Stimulated activated CD4-positive, alpha-beta T cell treated with anti-CD3 and anti-CD28 coated beads, Interleukin-15, amount 100 ng/mL, for 24 hours (primary cell): Measurements from ENCODE around the gene SLC25A10.

Experiments
- DNase-seq: peaks from one replicate; pipeline ENCODE4 v3.0.0-alpha.2; 2020

Gene SLC25A10

GRCh38 chr17:81687770-81688541 is 24.1 kb upstream of the SLC25A10 start:
- DNase-seq, result no peak

GRCh38 chr17:81688616-81689015 is 23.5 kb upstream of the SLC25A10 start:
- no peak for DNase-seq

- DNase-seq, result no peak
Observed at GRCh38 chr17:81690066-81690465, 22.0 kb upstream of the SLC25A10 start.

GRCh38 chr17:81690549-81690948 is 21.5 kb upstream of the SLC25A10 start:
- DNase-seq, result no peak

- no peak for DNase-seq
Observed at GRCh38 chr17:81691196-81691595, 20.9 kb upstream of the SLC25A10 start.

- DNase-seq, result no peak
Observed at GRCh38 chr17:81691608-81692007, 20.5 kb upstream of the SLC25A10 start.

- no peak for DNase-seq
Observed at GRCh38 chr17:81693509-81694210, 18.4 kb upstream of the SLC25A10 start.

GRCh38 chr17:81694810-81695209 is 17.3 kb upstream of the SLC25A10 start:
- no peak for DNase-seq

GRCh38 chr17:81695211-81695610 is 16.9 kb upstream of the SLC25A10 start:
- no peak for DNase-seq

- DNase-seq, result no peak
Observed at GRCh38 chr17:81695801-81696200, 16.3 kb upstream of the SLC25A10 start.

GRCh38 chr17:81696218-81696941 is 15.7 kb upstream of the SLC25A10 start:
- DNase-seq, result no peak

GRCh38 chr17:81697261-81698044 is 14.6 kb upstream of the SLC25A10 start:
- no peak for DNase-seq

- no peak for DNase-seq
Observed at GRCh38 chr17:81700353-81701287, 11.5 kb upstream of the SLC25A10 start.

GRCh38 chr17:81701288-81702071 is 10.6 kb upstream of the SLC25A10 start:
- DNase-seq, result peak; percentile 46

GRCh38 chr17:81702934-81703746 is 8.9 kb upstream of the SLC25A10 start, which contains the start of gene MRPL12:
Gene MRPL12 (plus strand): TSS chr17:81703367. CDS start chr17:81703502, 135 bp downstream.
- DNase-seq, result peak; percentile 94

GRCh38 chr17:81703747-81704654 is 8.1 kb upstream of the SLC25A10 start:
- DNase-seq, result peak; percentile 43

GRCh38 chr17:81705518-81706231 is 6.4 kb upstream of the SLC25A10 start:
- no peak for DNase-seq

- no peak for DNase-seq
Observed at GRCh38 chr17:81706232-81706611, 5.9 kb upstream of the SLC25A10 start.
